Activated gamma-delta T cell treated with Interleukin-2 at 50 U/mL for 16 hours (primary cell): ENCODE measurements around the gene LAMP2.
"Not testable (repeated sequence)": the region's sequence is repeated elsewhere in the genome, so short reads cannot be mapped to it uniquely, and the experiment has no call there.

Experiments used
- DNase-seq: peaks from one replicate; pipeline ENCODE4 v3.0.0-alpha.2; 2020

LAMP2 gene

DNA sequence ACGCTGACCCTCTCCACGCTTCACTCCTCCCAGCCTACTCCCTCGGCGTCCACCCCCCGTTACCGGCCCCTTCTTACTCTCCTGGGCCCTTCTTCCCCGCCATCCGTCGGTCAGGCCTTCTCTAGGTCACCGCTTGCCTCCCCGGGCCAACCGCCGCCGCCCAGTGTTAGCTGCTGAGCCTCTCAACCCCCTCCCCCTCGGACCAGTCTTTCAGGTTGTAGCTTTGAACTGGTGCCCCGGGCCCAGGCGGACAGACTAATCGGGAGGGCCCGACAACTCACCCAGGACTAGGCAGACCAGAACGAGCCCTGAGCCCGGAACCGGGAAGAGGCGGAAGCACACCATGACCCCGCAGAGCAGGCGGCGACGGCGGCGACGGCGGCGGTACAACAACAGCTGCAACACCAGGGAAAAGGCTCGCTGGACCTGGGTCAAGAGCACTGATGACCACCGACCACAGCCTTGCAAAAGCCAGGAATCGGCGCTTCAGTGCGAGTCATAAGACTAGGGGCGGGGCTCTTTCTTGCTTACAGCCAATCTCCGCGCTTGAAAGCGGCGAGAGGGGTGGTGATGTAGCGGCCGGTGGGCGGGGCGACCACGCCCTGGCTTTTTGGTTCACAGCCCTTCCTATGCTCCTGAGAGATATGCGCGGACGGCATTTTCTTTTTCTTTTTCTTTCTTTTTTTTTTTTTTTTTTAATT is at the start of gene LAMP2:
Gene LAMP2 (minus strand): TSS at position 472 of the 701 bp plus-strand sequence. CDS start 127 bp downstream, at position 345.
- DNase-seq, result peak; percentile 72

DNA sequence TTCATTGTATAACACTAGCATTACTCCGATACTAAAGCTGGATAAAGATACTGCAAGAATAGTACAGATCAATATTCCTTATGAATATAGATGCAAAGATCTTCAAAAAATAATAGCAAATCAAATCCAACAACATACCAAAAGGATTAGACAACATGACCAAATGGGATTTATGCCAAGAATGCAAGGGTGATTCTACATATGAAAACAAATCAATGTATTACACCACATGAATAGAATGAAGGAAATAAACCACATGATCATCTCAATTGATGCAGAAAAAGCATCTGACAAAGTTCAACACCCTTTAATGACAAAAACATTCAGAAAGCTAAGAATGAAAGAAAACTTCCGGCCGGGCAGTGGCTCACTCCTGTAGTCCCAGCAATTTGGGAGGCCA is 48.8 kb upstream of the LAMP2 start:
- DNase-seq, result no peak

DNA sequence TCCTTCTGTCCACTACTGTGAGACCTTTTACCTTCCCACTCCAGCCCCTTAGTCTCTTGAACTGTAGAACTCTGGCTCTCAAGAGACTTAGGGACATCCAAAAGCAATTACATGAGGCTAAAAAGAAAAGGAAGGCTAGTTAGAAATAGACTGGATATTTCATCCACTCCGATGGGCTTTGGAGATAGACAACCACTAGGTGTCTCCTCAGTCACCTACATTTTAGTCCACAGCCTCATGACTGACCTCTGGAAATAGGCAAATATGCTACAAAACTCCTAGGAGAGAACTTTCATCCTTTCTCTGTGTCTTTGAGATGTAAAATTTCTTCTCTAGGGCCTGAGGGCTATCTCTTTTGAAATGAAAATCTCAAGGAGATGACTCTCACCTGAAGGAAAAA is 45.1 kb upstream of the LAMP2 start:
- DNase-seq, result no peak

DNA sequence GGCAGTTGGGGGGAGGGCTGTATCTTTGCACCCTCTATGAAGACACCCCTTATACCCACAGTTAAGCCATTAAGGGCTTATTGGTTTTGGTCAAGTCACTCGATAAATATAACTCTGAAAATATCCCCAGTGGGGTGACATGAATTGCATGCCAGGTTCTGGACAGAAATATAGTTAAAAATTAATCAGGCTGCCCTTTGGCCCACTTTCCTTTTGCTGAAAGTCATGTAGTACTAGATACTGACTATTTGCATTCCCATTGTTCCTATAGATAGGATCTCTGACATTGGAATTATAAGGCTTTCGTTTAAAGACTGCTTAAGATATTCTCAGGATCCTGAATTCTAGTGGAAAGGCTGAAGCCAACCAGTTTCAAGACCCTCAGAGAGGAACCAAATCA is 43.5 kb upstream of the LAMP2 start:
- no peak for DNase-seq

DNA sequence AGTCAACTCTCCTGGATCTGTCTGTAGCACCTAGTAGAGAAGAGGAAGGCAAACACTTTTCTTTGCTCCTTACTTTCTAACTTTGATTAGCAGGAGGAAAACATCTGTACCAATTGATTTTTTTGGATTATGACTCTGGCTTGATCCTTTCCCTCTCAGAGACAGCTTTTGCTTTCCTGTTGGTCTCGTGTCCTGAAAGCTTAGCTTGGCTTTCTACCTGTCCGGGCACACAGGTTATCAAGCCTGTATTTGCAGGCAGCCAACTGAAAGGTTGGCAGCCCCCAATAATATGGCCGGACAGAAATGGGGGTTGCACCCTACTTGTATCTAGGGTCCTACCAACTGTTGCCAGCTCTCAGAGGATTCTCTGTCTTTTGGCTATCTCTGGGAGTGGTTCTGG is 43.1 kb upstream of the LAMP2 start:
- no peak for DNase-seq

DNA sequence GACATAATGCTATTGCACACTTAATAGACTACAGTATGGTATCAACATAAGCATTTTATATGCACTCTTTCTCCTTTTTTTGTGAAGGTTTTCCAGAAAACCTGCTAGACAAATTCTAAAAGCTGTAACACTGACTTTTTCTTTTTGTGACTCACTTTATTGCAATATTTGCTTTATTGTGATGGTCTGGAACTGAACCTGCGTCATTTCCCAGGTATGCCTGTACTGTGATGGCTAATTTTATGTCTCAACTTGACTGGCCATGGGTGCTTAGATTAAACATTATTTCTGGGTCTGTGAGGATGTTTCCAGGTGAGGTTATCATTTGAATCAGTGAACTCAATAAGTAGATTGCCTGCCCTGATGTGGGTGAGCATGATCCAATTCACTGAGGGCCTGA is 35.5 kb upstream of the LAMP2 start:
- DNase-seq, result no peak

DNA sequence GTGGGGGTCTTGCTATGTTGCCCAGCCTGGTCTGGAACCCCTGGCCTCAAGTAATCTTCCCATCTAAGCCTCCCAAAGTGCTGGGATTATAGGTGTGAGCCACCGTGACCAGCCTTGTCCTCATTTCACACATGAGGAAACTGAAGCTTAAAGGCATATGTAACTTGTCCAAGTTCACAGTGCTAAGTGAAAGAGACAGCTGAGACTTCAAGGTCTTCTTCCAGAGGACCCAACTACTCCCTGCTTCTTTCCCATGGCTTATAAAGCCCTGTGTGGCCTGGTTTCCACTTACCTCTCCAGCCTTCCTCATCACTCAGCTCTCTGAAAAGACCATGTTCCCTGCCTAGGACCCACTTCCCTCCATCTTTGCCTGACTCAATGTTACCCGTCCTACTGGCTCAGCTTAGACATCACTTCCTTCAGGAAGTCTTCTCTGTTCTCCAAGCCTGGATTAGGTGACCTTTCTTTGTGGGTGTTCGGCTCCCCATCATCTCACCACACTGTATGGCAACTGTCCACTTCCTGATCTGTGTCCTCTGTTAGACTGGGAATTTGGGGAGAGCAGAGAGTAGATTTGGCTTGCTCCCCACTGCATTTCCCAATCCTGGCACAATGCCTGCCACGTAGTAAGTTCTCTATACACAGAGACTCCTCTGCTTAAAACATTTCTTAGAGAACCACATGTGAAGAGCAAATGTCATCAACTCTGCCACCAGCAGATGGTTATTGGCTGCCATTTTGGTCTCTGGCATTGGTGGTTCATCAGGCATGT is 30.4 kb upstream of the LAMP2 start:
- DNase-seq, result no peak

DNA sequence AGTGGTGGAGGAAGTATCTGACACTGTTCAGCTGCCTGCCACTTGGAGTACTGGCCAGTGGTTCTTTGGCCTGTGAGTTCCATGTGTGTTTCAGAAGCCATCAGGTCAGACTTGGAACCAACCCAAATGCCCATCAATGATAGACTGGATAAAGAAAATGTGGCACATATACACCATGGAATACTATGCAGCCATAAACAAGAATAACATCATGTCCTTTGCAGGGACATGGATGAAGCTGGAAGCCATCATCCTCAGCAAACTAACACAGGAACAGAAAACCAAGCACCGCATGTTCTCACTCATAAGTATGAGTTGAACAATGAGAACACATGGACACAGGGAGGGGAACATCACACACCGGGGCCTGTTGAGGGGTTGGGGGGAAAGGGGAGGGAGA is 21.0 kb upstream of the LAMP2 start:
- not testable (repeated sequence) for DNase-seq

DNA sequence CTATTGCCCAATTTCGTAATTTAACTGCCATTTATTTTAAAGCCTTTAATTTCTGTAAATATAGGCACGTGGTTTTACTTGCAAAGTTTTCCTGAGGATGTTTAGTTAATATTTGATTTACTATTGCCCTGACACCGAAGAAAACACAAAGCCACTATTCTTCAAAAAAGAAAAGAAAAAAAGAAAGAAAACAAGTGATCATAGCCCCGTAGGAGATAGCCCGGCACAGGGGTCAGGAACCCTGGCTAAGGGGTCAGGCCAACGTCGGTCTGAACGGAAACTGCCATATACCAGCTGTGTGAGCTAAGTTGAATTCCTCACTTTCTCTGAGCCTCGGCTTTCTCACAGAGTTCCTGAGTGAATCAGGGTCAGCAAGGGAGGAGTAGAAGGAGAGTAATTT is 17.7 kb upstream of the LAMP2 start:
- DNase-seq, result no peak

DNA sequence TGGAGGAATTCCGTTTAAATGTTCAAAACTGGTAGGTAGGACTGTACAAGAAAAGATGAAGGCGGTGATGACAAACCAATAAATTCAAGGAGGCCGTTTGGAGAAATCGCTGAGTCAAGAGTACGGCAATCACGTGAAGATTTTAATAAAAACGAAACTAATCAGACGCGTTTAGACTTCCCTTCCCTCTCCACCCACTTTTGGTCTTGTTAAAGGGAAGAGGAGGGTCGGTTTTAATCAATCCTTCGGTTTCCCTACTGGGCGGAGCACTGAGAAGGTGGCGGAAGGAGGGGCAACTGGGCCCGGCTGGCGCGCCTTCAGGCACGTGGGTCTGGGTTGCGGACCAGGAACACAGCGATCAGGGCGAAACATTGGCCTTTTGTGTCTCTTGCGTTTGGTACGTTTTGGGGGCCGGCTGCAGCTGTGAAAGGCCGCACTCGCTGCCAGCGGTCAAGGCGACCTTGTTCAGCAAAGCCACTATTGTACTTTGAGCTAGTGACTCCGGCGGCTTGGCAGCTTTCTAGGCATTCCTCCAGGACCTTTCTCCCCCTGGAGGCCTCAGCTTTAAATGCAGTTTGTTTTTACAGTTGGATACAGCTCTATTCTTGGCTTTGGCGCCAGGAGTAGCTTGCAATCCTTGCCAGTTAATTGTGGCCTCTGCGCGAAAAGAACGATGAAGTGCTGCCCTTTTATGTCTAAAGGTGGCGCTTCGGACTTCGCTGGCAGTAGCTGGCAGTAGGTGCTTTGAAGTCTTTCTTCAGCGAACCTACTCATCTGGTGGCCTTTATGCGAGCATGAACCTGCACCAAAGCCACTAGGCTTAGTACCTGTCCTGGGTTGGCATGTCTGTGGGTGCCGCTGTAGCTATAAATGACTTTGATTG is 16.8 kb upstream of the LAMP2 start:
- peak; percentile 29 for DNase-seq

DNA sequence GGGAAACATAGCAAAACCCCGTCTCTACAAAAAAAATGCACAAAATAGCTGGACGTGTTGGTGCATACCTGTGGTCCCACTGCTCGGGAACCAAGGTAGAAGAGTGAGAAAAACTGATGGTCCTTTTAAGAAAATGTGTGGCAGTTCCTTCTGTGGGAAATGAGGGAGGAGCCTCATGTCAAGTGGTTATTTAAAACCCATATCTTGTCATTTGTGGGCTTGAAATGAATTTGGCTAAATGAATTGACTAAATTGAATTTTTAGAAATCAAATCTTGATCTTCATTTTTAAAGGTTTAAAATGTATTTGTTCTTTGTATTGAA is 16.2 kb upstream of the LAMP2 start:
- DNase-seq, result no peak

DNA sequence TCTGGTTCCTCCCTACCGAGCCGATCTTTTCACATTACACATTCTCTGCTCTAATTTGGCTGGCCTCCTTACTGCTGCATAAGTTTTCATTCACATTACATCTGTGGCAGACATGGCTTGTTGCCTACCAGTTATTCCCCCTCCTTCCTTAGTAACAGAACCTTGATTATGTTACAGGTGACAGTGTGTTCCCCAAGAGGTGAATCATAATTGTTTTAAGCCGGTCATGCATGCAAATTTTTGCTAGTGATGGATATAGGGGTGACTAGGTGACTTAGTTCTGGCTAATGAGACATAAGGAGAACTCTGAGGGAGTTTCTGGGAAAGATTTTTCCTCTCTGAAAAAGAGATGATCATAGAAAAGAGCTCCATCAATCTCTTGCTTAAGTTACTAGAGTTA is 8.4 kb upstream of the LAMP2 start:
- no peak for DNase-seq

DNA sequence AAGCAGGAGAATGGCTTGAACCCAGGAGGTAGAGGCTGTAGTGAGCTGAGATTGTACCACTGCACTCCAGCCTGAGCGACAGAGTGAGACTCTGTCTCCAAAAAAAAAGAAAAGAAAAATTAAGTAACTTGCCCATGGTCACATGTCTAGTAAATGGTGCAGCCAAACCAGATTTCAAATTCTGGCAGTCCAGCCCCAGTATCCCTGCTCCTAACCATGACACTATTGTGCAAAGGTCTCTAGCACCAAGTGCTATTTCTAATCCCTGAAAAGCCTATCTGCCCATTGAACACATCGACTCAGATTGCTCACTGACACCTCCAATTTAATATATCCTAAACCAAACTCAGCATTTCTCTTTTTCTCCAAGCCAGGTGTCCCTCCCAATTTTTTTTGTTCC is 7.6 kb upstream of the LAMP2 start:
- DNase-seq, result no peak

DNA sequence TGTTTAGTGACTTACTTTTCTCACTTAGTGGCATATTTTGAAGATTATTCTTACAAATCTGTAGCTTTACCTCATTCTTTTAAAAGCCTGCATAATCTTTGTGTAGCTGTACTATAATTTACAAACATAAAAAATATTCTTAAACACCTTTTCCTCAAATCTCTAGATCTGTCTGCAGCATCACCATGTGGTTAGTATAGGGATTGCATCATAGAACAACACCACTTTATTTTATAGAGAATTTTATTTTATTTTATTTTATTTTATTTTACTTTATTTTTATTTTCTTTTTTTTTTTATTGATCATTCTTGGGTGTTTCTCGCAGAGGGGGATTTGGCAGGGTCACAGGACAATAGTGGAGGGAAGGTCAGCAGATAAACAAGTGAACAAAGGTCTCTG is 6.4 kb upstream of the LAMP2 start:
- not testable (repeated sequence) for DNase-seq

DNA sequence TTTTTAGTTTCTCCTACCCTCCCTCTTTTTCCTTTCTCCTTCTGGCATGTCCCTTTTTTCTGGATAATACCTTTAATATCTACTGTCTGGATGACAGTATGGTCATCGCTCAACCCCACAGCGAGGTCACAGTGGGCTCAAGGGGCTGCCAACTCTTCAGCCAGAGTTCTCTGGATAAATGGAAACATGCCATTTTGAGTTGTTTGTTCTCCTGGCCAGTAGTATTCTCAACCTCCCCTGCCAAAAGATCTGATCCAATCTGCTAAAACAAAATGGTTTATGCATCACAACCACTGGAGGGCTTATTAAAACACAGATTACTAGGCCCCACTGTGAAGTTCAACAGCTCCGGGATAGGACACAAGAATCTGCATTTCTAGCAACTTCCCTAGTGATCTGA is 5.0 kb upstream of the LAMP2 start:
- no peak for DNase-seq

DNA sequence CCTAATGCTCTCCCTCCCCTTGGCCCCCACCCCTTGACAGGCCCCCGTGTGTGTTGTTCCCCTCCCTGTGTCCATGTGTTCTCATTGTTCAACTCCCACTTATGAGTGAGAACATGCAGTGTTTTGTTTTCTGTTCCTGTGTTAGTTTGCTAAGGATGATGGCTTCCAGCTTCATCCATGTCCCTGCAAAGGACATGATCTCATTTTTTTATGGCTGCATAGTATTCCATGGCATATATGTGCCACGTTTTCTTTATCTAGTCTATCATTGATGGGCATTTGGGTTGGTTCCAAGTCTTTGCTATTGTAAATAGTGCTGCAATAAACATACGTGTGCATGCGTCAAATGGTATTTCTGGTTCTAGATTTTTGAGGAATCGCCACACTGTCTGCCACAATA is 561 bp upstream of the LAMP2 start:
- not testable (repeated sequence) for DNase-seq

DNA sequence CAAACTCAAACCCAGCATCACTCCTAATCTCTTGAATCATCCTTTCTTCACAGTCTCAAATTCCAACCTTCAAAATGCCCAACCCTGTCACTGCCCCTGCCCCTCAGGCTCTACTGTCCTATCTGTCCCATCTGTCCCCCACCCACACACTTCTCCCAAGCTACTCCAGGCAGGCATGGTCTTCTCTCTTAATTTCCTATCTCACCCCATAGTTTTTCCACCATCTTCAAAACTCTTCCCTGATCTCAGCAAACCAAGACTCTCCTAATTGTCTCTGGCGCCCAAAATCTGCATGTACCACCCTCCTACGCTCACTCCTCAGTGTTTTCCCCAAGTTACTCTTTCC is 644 bp downstream of the LAMP2 start:
- no peak for DNase-seq

DNA sequence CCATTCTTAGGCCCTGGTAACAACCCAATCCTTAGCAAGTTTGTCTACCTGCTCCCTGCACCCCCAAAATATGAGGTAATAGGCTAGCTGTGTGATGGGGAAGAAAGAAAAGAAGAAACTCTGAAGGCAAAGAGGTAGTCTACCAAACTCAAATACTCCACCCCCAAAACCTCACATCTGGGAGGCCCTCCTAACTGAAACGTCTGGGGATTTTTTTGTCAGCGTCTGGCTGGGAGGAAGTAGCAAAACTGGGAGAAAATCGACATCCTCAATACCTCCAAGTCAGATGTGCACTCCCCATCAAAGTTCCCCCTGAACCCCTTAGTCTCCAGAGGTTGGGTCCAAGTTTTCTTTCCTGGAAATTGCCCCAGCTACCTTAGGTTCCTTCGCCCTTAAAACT is 1.0 kb downstream of the LAMP2 start:
- no peak for DNase-seq

DNA sequence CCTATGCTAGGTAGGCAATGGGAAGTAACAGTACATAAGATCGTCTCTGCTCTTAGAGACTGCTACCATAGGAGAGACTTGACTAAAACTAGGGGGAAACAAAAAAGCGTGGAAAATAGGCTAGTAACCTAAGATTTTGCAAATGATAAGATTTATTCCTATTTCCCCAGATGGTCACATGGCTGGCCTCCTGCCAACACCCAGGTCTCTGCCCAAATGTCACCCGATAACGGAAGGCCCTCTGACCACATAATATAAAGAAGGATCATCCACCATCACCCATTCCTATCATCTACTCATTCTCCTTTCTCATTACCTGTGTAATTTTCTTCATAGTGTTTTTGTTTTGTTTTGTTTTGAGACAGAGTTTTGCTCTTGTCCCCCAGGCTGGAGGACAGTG is 4.7 kb downstream of the LAMP2 start:
- DNase-seq, result no peak

DNA sequence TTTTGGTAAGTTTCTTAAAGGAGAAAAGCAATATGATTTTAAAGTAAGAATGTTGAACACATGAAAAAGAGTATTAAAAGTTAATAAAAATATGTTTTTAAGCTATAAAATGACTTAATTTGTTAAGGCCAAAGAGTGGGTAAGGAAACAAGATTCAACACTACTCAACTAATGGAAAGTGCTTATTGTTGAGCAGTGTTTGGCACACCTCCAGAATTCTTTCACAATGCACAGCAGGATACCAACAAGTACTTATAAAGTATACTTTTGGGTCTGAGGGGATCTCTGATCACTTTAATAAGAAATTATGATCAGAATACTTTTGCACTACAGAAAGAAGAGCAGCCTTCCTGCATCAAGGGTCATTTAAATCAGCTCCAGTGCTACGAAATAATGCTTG is 5.9 kb downstream of the LAMP2 start:
- no peak for DNase-seq

DNA sequence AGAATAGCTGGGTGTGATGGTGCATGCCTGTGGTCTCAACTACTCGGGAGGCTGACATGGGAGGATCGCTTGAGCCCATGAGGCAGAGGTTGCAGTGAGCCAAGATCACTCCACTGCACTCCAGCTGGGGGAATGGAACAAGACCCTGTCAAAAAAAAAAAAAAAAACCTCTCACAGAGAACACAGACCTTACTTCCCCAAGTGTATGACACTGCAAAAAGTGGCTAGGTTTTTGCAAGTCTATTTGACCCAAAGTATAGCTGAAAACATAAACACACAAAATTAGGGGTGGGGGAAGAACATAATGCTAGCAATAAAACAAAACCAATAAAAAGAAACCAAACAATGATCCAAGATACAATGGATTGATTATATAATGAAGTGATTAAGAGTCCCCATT is 6.7 kb downstream of the LAMP2 start:
- DNase-seq, result no peak

DNA sequence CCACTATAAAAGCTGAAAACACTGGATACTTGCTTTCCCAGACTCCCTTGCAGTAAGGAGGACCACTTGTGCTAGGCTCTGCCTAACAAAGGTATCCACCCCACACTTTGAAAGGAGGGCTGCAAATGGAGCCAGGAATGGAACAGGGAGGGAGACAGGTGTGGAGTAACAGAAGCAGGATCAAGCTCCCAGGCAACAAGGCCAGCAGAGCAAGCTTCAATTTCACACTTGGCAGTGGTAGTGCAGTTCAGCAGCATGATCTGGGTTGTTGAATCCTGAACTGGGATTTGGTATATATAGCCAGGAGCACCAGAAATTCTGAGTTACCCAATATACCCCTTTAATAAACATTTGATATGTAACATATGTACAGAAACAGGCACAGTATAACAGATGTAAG is 9.8 kb downstream of the LAMP2 start:
- DNase-seq, result no peak

DNA sequence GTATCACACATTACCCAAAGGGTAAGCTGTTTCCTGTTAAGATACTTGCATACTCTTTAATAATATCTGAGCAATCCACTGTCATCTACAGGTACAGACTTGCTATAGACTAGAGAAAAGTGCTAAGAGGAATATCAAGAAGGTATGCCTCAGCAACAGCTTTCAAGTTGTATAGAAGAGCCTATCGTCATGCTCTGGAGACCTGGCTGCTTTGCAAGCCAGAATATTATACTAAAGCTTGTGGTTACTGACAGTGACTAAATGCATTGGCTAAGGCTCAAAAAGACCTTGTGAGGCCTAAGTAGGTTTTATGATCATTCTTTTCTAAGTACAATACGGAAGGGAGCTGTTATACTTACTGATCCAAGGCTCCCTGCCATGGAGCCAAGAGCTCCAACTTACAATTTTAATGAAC is 11.3 kb downstream of the LAMP2 start:
- no peak for DNase-seq

DNA sequence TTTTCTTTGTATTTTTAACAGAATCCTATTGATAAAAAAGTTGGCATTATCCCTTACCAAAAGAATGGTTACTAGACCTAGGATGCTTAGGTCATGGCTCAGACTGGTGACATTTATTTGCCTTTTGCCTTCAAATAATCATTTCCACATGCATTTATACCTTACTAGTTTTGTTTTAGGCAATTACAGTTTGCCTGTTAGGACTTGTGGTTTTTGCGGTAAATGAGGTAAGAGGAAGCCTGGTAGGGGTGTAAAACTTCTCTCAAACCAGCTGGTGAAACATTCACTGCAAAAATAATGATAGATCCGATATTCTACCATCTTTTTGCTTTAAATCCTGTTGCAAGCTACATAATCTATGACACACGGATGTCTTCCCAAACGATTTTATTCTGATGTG is 12.1 kb downstream of the LAMP2 start:
- no peak for DNase-seq
